SU-DHL-6 (cell line): ENCODE results near the gene MAPK8IP1.

ENCODE experiments used
- H2AFZ ChIP-seq: fragments of 200-600 bp; sonication (generic); 2 replicates; pipeline ENCODE4 v1.6.1; 2014; ENCODE audit warnings: low read depth, mild to moderate bottlenecking, moderate library complexity, mixed read lengths, antibody characterized with exemption, low read length; ENCODE audit not compliant: severe bottlenecking
- H3F3A ChIP-seq: fragments of 200-600 bp; shearing (Covaris generic); 2 replicates; pipeline ENCODE4 v1.6.0; 2016; ENCODE audit warnings: antibody characterized with exemption, mild to moderate bottlenecking; ENCODE audit not compliant: insufficient read depth
- H3K27ac ChIP-seq: fragments of 200-600 bp; sonication (generic); 2 replicates; pipeline ENCODE4 v1.5.1; 2016; ENCODE audit warnings: low read depth, mild to moderate bottlenecking, low read length, moderate library complexity, mixed read lengths
- H3K27me3 ChIP-seq: fragments of 200-600 bp; sonication (generic), shearing (Covaris generic); 2 replicates; pipeline ENCODE4 v1.6.0; 2014; ENCODE audit warnings: mild to moderate bottlenecking, low read length
- H3K36me3 ChIP-seq: fragments of 200-600 bp; sonication (generic); 2 replicates; pipeline ENCODE4 v1.6.1; 2014; ENCODE audit warnings: mild to moderate bottlenecking, low read length, mixed read lengths
- H3K4me2 ChIP-seq: fragments of 300-600, 200-600 bp; shearing (Covaris generic), sonication (generic); 2 replicates; pipeline ENCODE4 v1.6.0; 2014; ENCODE audit warnings: low read length, low read depth, mild to moderate bottlenecking; ENCODE audit not compliant: poor library complexity, severe bottlenecking
- H3K4me3 ChIP-seq: fragments of 200-600 bp; sonication (generic); 2 replicates; pipeline ENCODE4 v1.5.1; 2014; ENCODE audit warnings: antibody characterized with exemption, low read length, mild to moderate bottlenecking, mixed read lengths; ENCODE audit not compliant: insufficient read depth, poor library complexity, severe bottlenecking
- H3K79me2 ChIP-seq: fragments of 200-600 bp; sonication (generic); 2 replicates; pipeline ENCODE4 v1.6.1; 2014; ENCODE audit warnings: mild to moderate bottlenecking, low read length, moderate library complexity; ENCODE audit not compliant: insufficient read depth
- H3K9ac ChIP-seq: fragments of 200-600 bp; sonication (generic); 2 replicates; pipeline ENCODE4 v1.7.0; 2014; ENCODE audit warnings: mild to moderate bottlenecking, low read length
- H3K9me2 ChIP-seq: fragments of 200-600 bp; sonication (generic); replicated peaks from 2 replicates; pipeline ENCODE4 v1.6.1; 2014; ENCODE audit warnings: low read length; ENCODE audit not compliant: insufficient read depth
- H3K9me3 ChIP-seq: fragments of 200-600 bp; sonication (generic); 2 replicates; pipeline ENCODE4 v1.6.1; 2014; ENCODE audit warnings: low read length, mixed read lengths; ENCODE audit not compliant: insufficient read depth
- H4K20me1 ChIP-seq: fragments of 200-600 bp; sonication (generic); 2 replicates; pipeline ENCODE4 v1.6.1; 2014; ENCODE audit warnings: low read depth, mild to moderate bottlenecking, antibody characterized with exemption, low read length, moderate library complexity, mixed read lengths
- CTCF ChIP-seq: fragments of 200-600 bp; sonication (generic); IDR thresholded peaks from one replicate; pipeline ENCODE4 v1.5.1; 2017; ENCODE audit warnings: antibody characterized with exemption, mild to moderate bottlenecking, low read length, moderate library complexity; ENCODE audit not compliant: insufficient read depth, poor library complexity, severe bottlenecking
- EZH2phosphoT487 ChIP-seq: fragments of 200-600 bp; sonication (generic), shearing (Covaris generic); conservative IDR thresholded peaks from 2 replicates; pipeline ENCODE4 v1.6.1; 2018; ENCODE audit warnings: mild to moderate bottlenecking, antibody characterized with exemption, low read length, moderate library complexity, mixed read lengths

MAPK8IP1 gene

GRCh38 chr11:45857961-45858474 is 27.4 kb upstream of the MAPK8IP1 start:
- no peaks in the 10 kb centered on the region for H3K9me3 ChIP-seq
- no peak overlapping the region for H3K9ac ChIP-seq
- no peak overlapping the region for H3K4me2 ChIP-seq
- H2AFZ ChIP-seq, result no peak overlapping the region
- peaks cover 14% of the 10 kb centered on the region for H3K79me2 ChIP-seq
- no peaks in the 10 kb centered on the region for H3K27me3 ChIP-seq
- H3K9me2 ChIP-seq, result no peaks in the 10 kb centered on the region
- H3K27ac ChIP-seq, result no peak overlapping the region
- TF ChIP-seq CTCF (no peak), EZH2phosphoT487 (no peak)
- H3F3A ChIP-seq, result no peaks in the 10 kb centered on the region
- no peak overlapping the region for H3K4me3 ChIP-seq
- H4K20me1 ChIP-seq, result peaks cover 7% of the 10 kb centered on the region; the same call in 1 of the 2 replicates
- no peaks in the 10 kb centered on the region for H3K36me3 ChIP-seq

GRCh38 chr11:45858751-45859398 is 26.6 kb upstream of the MAPK8IP1 start:
- Histone ChIP-seq H3K9me2 (no peaks in the 10 kb centered on the region), H3K27ac (no peak overlapping the region), H3K27me3 (no peaks in the 10 kb centered on the region), H3K4me2 (no peak overlapping the region), H4K20me1 (0 out of 2 replicates have a peak, but pooled peaks cover under 1% of the 10 kb centered on the region), H3K79me2 (peaks cover 6% of the 10 kb centered on the region), H3K36me3 (no peaks in the 10 kb centered on the region), H3K4me3 (no peak overlapping the region), H2AFZ (no peak overlapping the region), H3K9me3 (no peaks in the 10 kb centered on the region), H3F3A (no peaks in the 10 kb centered on the region), H3K9ac (no peak overlapping the region)
- no peak for TF ChIP-seq EZH2phosphoT487
- no peak for TF ChIP-seq CTCF

GRCh38 chr11:45859661-45860140 is 25.8 kb upstream of the MAPK8IP1 start:
- no peak overlapping the region for H3K27ac ChIP-seq
- H2AFZ ChIP-seq, result no peak overlapping the region
- TF ChIP-seq CTCF (no peak), EZH2phosphoT487 (no peak)
- no peaks in the 10 kb centered on the region for H3F3A ChIP-seq
- no peak overlapping the region for H3K9ac ChIP-seq
- H4K20me1 ChIP-seq, result no peaks in the 10 kb centered on the region
- H3K79me2 ChIP-seq, result no peaks in the 10 kb centered on the region
- no peak overlapping the region for H3K4me3 ChIP-seq
- H3K9me3 ChIP-seq, result no peaks in the 10 kb centered on the region
- H3K4me2 ChIP-seq, result no peak overlapping the region
- H3K9me2 ChIP-seq, result no peaks in the 10 kb centered on the region
- no peaks in the 10 kb centered on the region for H3K36me3 ChIP-seq
- no peaks in the 10 kb centered on the region for H3K27me3 ChIP-seq
